K562 (cell line): ENCODE measurements around the gene CLIC5. TPM values are rescaled to one million over a fixed set of nuclear protein-coding genes. Genes with fewer than 3 reads are reported as not detected.

ENCODE experiments used
- ATAC-seq: fragments of 200-7000 bp; cut with Tn5 transposase; 3 replicates; pipeline ENCODE4 v1.9.1; 2020; ENCODE audit warnings: moderate library complexity
- BruUV-seq: library from RNA; stranded (reverse); fragments of 400-500 nt; replicated peaks from 2 replicates; lab custom pipeline; 2021; lab: Mats Ljungman, UMichigan
- CTCF ChIA-PET: fragments of 300-600 bp; formaldehyde crosslinking; extraction: SDS; loops from one replicate; lab custom pipeline; 2021; ENCODE audit warnings: low intra/inter-chr PET ratio; lab: Yijun Ruan, JAX
- POLR2A ChIA-PET: fragments of 300-600, 350-650 bp; sonication (Branson Sonifier 250); formaldehyde crosslinking; extraction: SDS; loops from one replicate; lab custom pipeline; 2021; ENCODE audit warnings: antibody characterized with exemption, inconsistent platforms; lab: Yijun Ruan, JAX
- DNase-seq, 4 experiments: peaks; one replicate each; pipeline versions ENCODE4 v3.0.0 to v3.0.0-alpha.2; 2011 to 2018; ENCODE audit warnings: low spot score in 3 of 4, mixed read lengths in 3 of 4; ENCODE audit errors: extremely low read depth in 1 of 4
- FAIRE-seq: peaks from 2 replicates; lab custom pipeline; 2011; peaks lifted over from hg19 to GRCh38; lab: Jason Lieb, UNC
- H2AFZ ChIP-seq: 2 replicates; pipeline ENCODE4 v1.6.0; 2011; ENCODE audit warnings: low read depth, low read length, control low read depth, inconsistent platforms
- H3K27ac ChIP-seq: fragments of 200-600 bp; 3 replicates; pipeline ENCODE4 v1.8.0; 2011; ENCODE audit warnings: low read depth, mild to moderate bottlenecking, control low read depth, inconsistent platforms, low read length, moderate library complexity, mixed read lengths; ENCODE audit errors: extremely low read depth
- H3K27me3 ChIP-seq, 2 experiments: fragments of 300-600 bp in 1 of 2; 2 replicates in 1 of 2; 3 replicates in 1 of 2; pipeline versions ENCODE4 v1.6.0 to v1.8.0; 2011; ENCODE audit warnings: inconsistent platforms in 2 of 2, low read length in 2 of 2, mild to moderate bottlenecking in 1 of 2, mixed read lengths in 1 of 2, moderate library complexity in 1 of 2; ENCODE audit not compliant: control insufficient read depth in 2 of 2, insufficient read depth in 2 of 2
- H3K36me3 ChIP-seq: fragments of 300-600 bp; 3 replicates; pipeline ENCODE4 v1.8.0; 2011; ENCODE audit warnings: mild to moderate bottlenecking, low read length, inconsistent platforms; ENCODE audit not compliant: control insufficient read depth, insufficient read depth
- H3K4me1 ChIP-seq, 2 experiments: fragments of 200-600 bp in 1 of 2; replicated peaks in 1 of 2; 2 replicates in 1 of 2; 3 replicates in 1 of 2; pipeline versions ENCODE4 v1.5.1 to v1.8.0; 2011; ENCODE audit warnings: inconsistent platforms in 2 of 2, low read length in 2 of 2, mild to moderate bottlenecking in 1 of 2, mixed read lengths in 1 of 2, moderate library complexity in 1 of 2; ENCODE audit not compliant: control insufficient read depth in 2 of 2, insufficient read depth in 2 of 2
- H3K4me2 ChIP-seq: 2 replicates; pipeline ENCODE4 v1.6.1; 2011; ENCODE audit warnings: low read length, control low read depth, inconsistent platforms, mixed read lengths; ENCODE audit not compliant: insufficient read depth
- H3K4me3 ChIP-seq: fragments of 200-600 bp; sonication (generic), shearing (Covaris generic); 2 replicates; pipeline ENCODE4 v1.5.1; 2016; ENCODE audit warnings: control low read depth, inconsistent platforms
- H3K79me2 ChIP-seq: fragments of 200-600 bp; 3 replicates; pipeline ENCODE4 v1.8.0; 2011; ENCODE audit warnings: low read length, inconsistent platforms; ENCODE audit not compliant: control insufficient read depth, insufficient read depth
- H3K9ac ChIP-seq, 2 experiments: 2 replicates each; pipeline versions ENCODE4 v1.6.0 to v1.6.1; 2011; ENCODE audit warnings: low read depth in 2 of 2, low read length in 2 of 2, control low read depth in 1 of 2, inconsistent platforms in 1 of 2, mild to moderate bottlenecking in 1 of 2, mixed read lengths in 1 of 2; ENCODE audit not compliant: insufficient read depth in 1 of 2
- H3K9me1 ChIP-seq: one replicate; pipeline ENCODE4 v1.6.0; 2011; ENCODE audit warnings: inconsistent platforms, mild to moderate bottlenecking, low read length, moderate library complexity; ENCODE audit not compliant: control insufficient read depth, insufficient read depth
- H3K9me3 ChIP-seq: replicated peaks from 2 replicates; pipeline ENCODE4 v1.5.1; 2011; ENCODE audit warnings: low read depth, low read length, inconsistent platforms; ENCODE audit not compliant: control insufficient read depth, insufficient read depth
- H4K20me1 ChIP-seq: replicated peaks from 2 replicates; pipeline ENCODE4 v1.6.1; 2011; ENCODE audit warnings: low read length, inconsistent platforms, mixed read lengths; ENCODE audit not compliant: control insufficient read depth, insufficient read depth
- E2F3 ChIP-seq: fragments of 250-450 bp; sonication (Bioruptor Pico); IDR thresholded peaks from 2 replicates; pipeline ENCODE4 v1.4.0; 2020; ENCODE audit warnings: mild to moderate bottlenecking
- NR1H2 ChIP-seq: sonication (generic); formaldehyde crosslinking; IDR thresholded peaks from 2 replicates; pipeline ENCODE4 v1.4.0; 2020; ENCODE audit warnings: mild to moderate bottlenecking, missing genetic modification reagents
- SPI1 ChIP-seq: IDR thresholded peaks from 2 replicates; pipeline ENCODE4 v1.6.1; 2011; ENCODE audit warnings: low read depth, low read length, control low read depth, borderline replicate concordance
- ZNF644 ChIP-seq: fragments of 200-800 bp; sonication (Bioruptor generic); IDR thresholded peaks from 2 replicates; pipeline ENCODE4 v1.6.1; 2016; ENCODE audit warnings: low read depth, missing genetic modification characterization, missing compliant biosample characterization
- WGBS: fragments of 100-300 bp; shearing (Covaris generic); methylation state at CpG from one replicate; pipeline ENCODE4 v1.1.6; 2016; ENCODE audit warnings: low coverage, mixed read lengths; ENCODE audit not compliant: insufficient coverage; ENCODE audit errors: missing lambda C conversion rate; 5-methylcytosine and 5-hydroxymethylcytosine counted together
- in situ Hi-C: fragments of 300-500 bp; cut with MboI; formaldehyde crosslinking; loops from 4 replicates; pipeline ENCODE4 v1.15.0; 2018; ENCODE audit warnings: inconsistent platforms, mixed read lengths
- intact Hi-C: fragments of 100-400 bp; cut with micrococcal nuclease; formaldehyde crosslinking; loops from 2 replicates; pipeline ENCODE4 v1.14.2; 2022
- polyA plus RNA-seq, 8 experiments: library from polyadenylated mRNA; depleted of rRNA in 4 of 8; stranded (reverse) in 5 of 8; unstranded in 3 of 8; fragments of >200 nt; fragmentation: Nextera tagmentation in 2 of 8; fragmentation: Illumina TruSeq in 1 of 8; extraction: Ambion mirVana in 2 of 8; extraction: Trizol in 1 of 8; gene quantifications; 2 replicates each; pipeline versions ENCODE4 v1.2.1 to v1.2.3, GENCODE V29; 2011 to 2014; ENCODE audit warnings: inconsistent platforms in 1 of 8, missing spikeins in 1 of 8
- total RNA-seq, 7 experiments: library from RNA; depleted of rRNA in 6 of 7; stranded (reverse); fragments of >200 nt in 6 of 7; fragmentation: Illumina TruSeq in 2 of 7; extraction: Trizol in 2 of 7; gene quantifications; 2 replicates each; pipeline versions ENCODE4 v1.2.1 to v1.2.3, GENCODE V29; 2011 to 2021; ENCODE audit warnings: low replicate concordance in 1 of 7

The CLIC5 gene
- total and polyA plus RNA-seq, 9 of the 15 experiments (the other 6 are each of a cell fraction or from before 2014, with no cell fraction given), result 0.31 TPM; not detected in 8

DNA sequence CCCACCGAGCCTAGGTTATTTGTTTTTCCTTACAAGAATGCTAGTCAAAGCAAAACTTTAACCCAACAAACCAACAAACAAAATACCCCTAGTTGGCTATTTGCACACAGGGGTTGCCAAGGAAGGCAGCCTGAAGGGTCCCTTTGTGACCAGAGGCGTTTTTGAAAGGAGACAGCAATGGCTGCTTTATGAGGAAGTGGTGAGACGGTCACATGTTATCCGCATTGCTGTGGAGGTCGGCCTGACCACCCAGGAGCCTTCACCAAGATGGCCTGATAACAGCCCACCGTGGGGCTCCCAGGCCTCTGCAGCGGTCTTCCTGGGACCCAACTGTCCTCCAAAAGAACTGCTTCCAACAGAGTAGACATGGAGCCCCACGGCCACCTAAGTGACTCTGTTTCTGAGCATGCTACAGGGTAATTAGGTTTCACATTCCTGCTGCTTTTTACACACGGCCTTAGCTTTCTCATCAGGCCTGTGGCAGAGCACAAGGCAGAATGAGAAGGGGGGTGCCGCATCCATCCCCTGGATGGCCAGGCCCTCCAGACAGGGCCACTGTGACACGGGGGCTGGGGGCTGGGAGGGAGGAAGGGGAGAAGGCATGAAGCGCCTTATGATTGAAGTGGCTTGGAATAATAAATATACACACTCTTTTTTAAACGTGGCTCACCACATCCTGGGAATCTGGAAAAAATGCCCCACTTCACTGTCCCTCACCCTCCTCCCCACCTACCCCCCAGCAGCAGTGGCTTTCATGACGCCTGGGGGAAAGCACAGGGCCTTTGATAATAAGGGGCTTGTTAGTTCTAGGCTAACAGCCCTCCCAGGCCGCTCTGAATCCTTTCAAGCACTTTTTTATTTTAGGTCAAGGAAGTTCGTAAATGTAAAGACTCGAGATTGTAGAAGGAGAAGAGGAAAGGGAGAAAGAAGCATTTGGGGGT, 86.0 kb downstream of the CLIC5 start:
- Histone ChIP-seq H3K4me1 (peaks cover 0 to 2% of the 10 kb centered on the region in 2 experiments; a peak in 1 of 5 replicates), H3K4me3 (no peak overlapping the region), H3K9me3 (no peaks in the 10 kb centered on the region), H3K79me2 (no peaks in the 10 kb centered on the region), H3K4me2 (no peak overlapping the region), H3K36me3 (no peaks in the 10 kb centered on the region), H3K9ac (no peak overlapping the region), H2AFZ (no peak overlapping the region), H3K9me1 (no peaks in the 10 kb centered on the region), H3K27me3 (peaks cover 0 to 7% of the 10 kb centered on the region in 2 experiments; a peak in 2 of 5 replicates), H4K20me1 (0 out of 2 replicates have a peak, but pooled peaks cover 3% of the 10 kb centered on the region), H3K27ac (no peak overlapping the region)
- BruUV-seq, result no TSS peak
- POLR2A ChIA-PET, result no interaction called here
- CTCF ChIA-PET, result interaction anchor here (0.5 to 1.6 kb wide), 4 partner anchors 161 to 1455 kb away, joined by 3 to 12 read pairs (median 3); no protein-coding TSS in a partner anchor
- FAIRE-seq (no peak), DNase-seq (no peak), ATAC-seq (no peak)
- in situ Hi-C loops, result loop anchor here (10.0 kb wide), 2 partner anchors 475 to 1275 kb away; no protein-coding TSS in a partner anchor
- TF ChIP-seq NR1H2, result no peak
- no peak for TF ChIP-seq E2F3 (CRISPR knock-in tag)
- no peak for TF ChIP-seq ZNF644 (tag)
- TF ChIP-seq SPI1, result peak; percentile 62; the same call in 1 of the 2 replicates
- intact Hi-C loops, result loop anchor here (2.0 to 10.0 kb wide), 5 partner anchors 163 to 1118 kb away; no protein-coding TSS in a partner anchor
- 8% methylated on average over 16 of the region's 17 CpGs for WGBS
